Measurements from ENCODE around the gene PRMT7.

GRCh38 chr16:68289621-68290329 lies 21.0 kb upstream of the PRMT7 start:
- TF ChIP-seq CTCF (IDR thresholded peaks at IDR 0.05; ENCODE audit: borderline replicate concordance, extremely low read depth, low read length, poor library complexity, severe bottlenecking) (no peak), EZH2 (IDR thresholded peaks at IDR 0.05; ENCODE audit: borderline replicate concordance, low read depth, low read length, severe bottlenecking) (no peak)

Measured in DND-41 (cell line).